GM19397 (cell line): ENCODE data around the gene TCL1B.
"Not testable (repeated sequence)": the region's sequence is repeated elsewhere in the genome, so short reads cannot be mapped to it uniquely, and the experiment has no call there.

Experiments used
- ATAC-seq: cut with Tn5 transposase; IDR thresholded peaks from one replicate; pipeline ENCODE4 v1.9.1; 2021; ENCODE audit warnings: mild to moderate bottlenecking, moderate library complexity; ENCODE audit not compliant: unreplicated experiment

Gene TCL1B

GRCh38 chr14:95700221-95700976 lies 14.2 kb downstream of the TCL1B start:
- ATAC-seq: no peak

DNA sequence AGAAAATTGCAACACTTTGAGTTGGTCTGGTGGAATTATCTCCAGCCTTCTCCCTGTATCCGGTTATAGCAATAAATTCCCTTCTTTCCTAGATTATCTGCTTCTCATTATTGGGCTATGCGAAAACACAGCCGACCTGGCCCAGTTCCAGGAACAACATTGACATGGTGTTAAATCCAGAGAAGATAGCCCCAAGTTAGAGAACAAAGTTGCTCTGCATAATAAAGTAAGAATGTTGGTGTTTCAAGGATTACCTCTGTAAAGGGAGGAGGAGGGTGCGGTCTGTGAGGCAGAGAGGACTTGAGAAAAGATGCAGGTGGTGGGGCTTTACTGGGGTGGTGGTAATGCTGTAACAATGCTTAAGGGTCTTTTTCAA lies 15.6 kb downstream of the TCL1B start:
- no peak for ATAC-seq

- ATAC-seq: no peak
These were observed 17.1 kb downstream of the TCL1B start for GRCh38 chr14:95703341-95703740.

DNA sequence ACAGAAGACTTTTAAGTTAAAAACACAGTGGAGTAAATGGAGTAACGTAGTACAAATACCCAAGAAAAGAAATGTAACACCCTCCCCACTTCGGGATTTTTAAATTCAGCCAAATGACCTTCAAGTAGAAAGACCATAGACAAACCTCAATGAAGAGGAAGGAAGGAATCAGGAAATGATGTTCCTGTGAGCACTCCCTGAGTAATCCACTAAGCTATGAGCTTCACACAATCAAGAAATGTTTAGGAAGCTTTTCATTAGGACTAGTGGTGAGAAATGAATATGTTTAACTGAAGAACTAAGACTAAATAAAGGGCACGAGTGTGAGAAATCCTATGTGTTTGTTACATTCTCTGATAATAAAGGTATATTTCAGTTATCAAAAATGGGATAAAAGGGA lies 17.6 kb downstream of the TCL1B start:
- no peak for ATAC-seq

- ATAC-seq: no peak
These were observed 19.3 kb downstream of the TCL1B start for GRCh38 chr14:95705518-95705917.

- ATAC-seq: no peak
These were observed 21.1 kb downstream of the TCL1B start for GRCh38 chr14:95707327-95707726.

- ATAC-seq: no peak
These were observed 23.9 kb downstream of the TCL1B start for GRCh38 chr14:95710106-95710505.

DNA sequence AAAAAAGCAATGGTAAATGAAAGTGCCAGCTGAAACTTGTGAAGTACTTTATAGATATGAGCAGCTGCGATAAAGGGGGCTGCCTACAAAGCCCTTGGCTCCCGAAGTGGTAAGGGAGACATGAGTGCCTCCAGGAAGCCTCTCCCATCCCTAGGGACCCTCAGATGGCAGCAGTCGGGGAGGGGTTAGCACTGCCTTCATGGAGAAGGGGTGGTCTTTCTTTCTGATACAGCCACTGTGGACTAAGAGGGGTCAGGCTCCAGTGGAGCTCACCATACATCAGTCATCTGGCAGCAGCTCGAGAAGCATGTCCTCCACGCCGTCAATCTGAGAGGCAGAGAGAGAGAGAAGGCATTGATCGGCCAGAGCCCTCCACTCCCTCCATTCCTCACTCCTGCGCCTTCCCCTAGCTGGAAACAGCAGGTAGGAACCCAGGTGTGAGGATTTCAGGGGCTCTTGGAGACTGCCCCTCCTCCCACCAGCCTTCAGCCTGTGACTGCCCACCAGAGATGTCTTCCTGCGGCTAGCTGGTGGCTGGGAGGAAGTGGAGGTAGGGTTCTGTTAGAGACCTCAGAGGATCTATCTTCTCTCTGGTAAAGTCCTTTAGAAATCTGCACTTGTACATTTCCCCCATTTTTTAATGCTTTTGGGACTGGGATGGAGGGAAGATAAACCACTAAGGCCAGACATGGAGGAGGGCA lies 25.4 kb downstream of the TCL1B start:
- no peak for ATAC-seq

DNA sequence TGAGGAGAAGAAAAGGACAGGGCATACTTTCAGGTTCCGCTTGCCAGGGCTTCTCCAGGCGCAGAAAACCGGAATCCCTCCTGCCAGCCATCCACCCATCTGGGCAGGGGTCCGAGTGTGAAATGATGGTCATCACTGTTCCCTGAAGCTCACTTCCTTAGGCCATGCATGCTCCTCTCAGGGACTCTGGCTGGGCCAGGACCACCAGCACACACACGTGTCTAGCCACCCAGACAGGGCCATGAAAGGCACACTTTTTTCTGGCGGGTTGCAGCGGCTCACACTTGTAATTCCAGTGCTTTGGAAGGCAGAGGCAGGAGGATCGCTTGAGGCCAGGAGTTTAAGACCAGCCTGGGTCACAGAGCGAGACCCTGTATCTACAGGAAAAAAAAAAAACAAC lies 26.2 kb downstream of the TCL1B start:
- ATAC-seq: no peak

DNA sequence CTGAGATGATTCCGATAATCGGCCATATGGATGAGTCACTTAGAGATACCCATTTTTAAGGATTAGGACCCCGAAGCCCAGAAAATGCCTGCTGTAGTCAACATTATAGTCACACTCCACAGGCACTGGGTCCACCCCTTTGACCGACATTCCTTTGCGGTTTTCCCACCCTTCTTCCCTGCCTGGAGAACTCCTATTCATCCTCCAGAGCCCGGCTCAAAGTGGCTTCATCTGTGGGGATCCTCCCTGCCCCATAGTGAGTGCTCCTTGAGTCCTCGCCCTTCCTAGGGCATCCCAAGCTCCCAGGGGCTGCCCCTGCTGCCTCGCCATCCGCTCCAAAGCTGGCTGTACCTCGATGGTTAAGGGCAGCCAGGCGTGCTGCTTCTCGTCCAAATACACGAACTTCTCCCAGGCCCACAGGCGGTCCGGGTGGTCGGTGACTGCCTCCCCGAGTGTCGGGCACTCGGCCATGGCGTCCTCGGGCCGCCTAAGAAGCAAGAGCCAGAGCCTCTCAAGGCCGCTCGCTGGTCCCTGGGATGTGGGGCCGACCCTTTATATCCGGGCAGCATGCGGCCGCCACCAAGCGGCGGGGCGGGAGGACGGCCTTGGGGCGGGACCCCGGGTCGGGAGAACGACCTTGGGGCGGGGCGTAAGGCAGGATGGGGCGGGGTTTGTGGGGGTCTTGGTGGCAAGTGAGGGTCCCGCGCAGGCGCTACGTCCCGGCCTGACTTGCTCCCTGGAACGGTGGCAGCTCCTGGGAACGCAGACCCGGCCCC lies 27.6 kb downstream of the TCL1B start, which contains the start of gene TCL1A:
Gene TCL1A (minus strand): TSS at position 530 of the 776 bp plus-strand sequence. CDS start 59 bp downstream, at position 471.
- peak; percentile 83 for ATAC-seq

GRCh38 chr14:95722525-95723190 lies 36.4 kb downstream of the TCL1B start:
- ATAC-seq: no peak

- ATAC-seq: peak; percentile 83
These were observed 39.6 kb downstream of the TCL1B start for GRCh38 chr14:95725685-95726336.

GRCh38 chr14:95727056-95727700 lies 41.0 kb downstream of the TCL1B start:
- no peak for ATAC-seq

DNA sequence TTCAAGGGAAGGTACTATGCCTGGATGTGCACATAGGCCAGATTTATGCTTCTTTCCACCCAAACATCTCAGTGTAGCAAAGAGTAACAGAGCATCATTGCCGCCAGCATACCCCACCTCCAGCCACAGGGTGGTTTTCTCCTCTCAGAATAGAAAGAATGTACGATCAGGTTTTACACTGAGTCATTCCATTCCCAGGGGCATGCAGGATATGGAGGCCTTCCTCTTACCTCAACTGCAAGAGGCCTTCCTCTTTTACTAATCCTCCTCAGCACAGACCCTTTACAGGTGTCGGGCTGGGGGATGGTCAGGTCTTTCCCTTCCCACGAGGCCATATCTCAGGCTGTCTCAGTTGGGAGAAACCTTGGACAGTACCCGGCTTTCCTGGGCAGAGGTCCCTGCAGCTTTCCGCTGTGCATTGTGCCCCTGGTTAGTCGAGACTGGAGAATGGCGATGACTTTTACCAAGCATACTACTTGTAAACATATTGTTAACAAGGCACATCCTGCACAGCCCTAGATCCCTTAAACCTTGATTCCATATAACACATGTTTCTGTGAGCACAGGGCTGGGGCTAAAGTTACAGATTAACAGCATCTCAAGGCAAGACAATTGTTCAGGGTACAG lies 43.3 kb downstream of the TCL1B start:
- ATAC-seq: not testable (repeated sequence)

DNA sequence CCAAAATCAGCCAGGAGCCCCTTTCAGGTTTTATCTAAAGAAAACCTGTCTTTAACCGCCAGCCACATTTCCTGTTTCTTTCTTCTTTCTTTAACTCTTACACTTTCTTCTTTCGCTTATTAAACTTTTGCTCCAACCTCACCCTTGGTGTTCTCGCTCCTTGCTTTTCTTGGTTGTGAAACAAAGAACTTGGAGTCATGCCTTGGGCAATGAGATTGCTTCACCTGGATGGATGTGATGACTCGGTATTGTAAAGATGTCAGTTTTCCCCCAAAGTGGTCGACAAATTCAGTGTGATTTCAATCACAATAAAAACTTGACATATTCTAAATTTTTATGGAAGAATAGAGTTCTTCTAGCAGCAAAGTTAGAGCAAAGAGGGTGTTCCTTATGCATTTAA lies 43.9 kb downstream of the TCL1B start:
- ATAC-seq: no peak

- ATAC-seq: no peak
These were observed 47.0 kb downstream of the TCL1B start for GRCh38 chr14:95733212-95733611.

- no peak for ATAC-seq
These were observed 53.1 kb downstream of the TCL1B start for GRCh38 chr14:95739356-95739755.

DNA sequence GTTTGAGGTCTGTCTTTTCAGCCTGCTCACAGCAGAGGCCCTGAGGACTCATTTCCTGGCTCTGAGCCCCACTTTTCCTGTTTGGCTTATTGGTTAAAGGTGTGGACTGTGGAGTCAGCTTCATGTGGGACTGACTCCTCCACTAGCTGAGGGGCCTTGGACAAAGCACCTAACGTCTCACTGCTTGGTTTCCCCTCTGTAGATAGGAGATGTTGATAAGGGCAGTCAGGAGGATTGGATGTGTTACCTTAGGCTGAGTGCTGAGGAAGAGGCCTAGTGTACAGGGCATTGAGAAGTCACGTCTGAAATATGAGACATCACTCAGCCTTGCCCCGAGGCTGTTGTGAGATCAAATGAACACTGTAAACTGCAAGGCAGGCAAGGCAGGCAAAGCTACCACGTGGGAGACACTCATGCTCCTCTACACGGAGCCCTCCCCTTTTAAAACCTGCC lies 54.8 kb downstream of the TCL1B start:
- ATAC-seq: no peak

- no peak for ATAC-seq
These were observed 55.6 kb downstream of the TCL1B start for GRCh38 chr14:95741781-95742180.
